ENCODE data around the gene CADPS2. TPM values are rescaled to one million over a fixed set of nuclear protein-coding genes. Genes with fewer than 3 reads are reported as not detected.

CADPS2 gene
- total and polyA plus RNA-seq, 2 of the 8 experiments (the other 6 are each of a cell fraction or from before 2014, with no cell fraction given), result 8.9 to 22.3 TPM

- TF ChIP-seq CHD7 (IDR thresholded peaks at IDR 0.05; ENCODE audit: insufficient replicate concordance, low read length) (no peak), POLR2AphosphoS5 (IDR thresholded peaks at IDR 0.05; ENCODE audit: low read depth, low read length) (no peak)
Observed at GRCh38 chr7:122600630-122601029, 285.6 kb downstream of the CADPS2 start (continued).

Measured in H1 (cell line).